HAP-1 (cell line): Measurements from ENCODE around the gene TARDBP.
"Not testable (repeated sequence)": the region's sequence is repeated elsewhere in the genome, so short reads cannot be mapped to it uniquely, and the experiment has no call there.

Source experiments
- DNase-seq, 2 experiments: peaks; one replicate each; pipeline ENCODE4 v3.0.0-alpha.2; 2016 to 2020; ENCODE audit warnings: low spot score in 2 of 2
- H3K27me3 ChIP-seq: fragments of 250-450 bp; sonication (Bioruptor Pico); 2 replicates; pipeline ENCODE4 v1.5.1; 2020; ENCODE audit warnings: low read depth, mild to moderate bottlenecking, moderate library complexity
- H3K36me3 ChIP-seq: fragments of 250-450 bp; sonication (Bioruptor Pico); replicated peaks from 2 replicates; pipeline ENCODE4 v1.5.1; 2020; ENCODE audit warnings: mild to moderate bottlenecking
- H3K4me1 ChIP-seq: fragments of 250-450 bp; sonication (Bioruptor Pico); 2 replicates; pipeline ENCODE4 v1.5.1; 2020; ENCODE audit warnings: mild to moderate bottlenecking
- H3K4me3 ChIP-seq: fragments of 250-450 bp; sonication (Bioruptor Pico); 2 replicates; pipeline ENCODE4 v1.5.1; 2020; ENCODE audit warnings: mild to moderate bottlenecking, moderate library complexity
- H3K9me3 ChIP-seq: fragments of 250-450 bp; sonication (Bioruptor Pico); 2 replicates; pipeline ENCODE4 v1.5.1; 2020; ENCODE audit warnings: mild to moderate bottlenecking, moderate library complexity
- in situ Hi-C: fragments of 300-500 bp; cut with MboI; formaldehyde crosslinking; loops from 3 replicates; pipeline ENCODE4 v1.14.3; 2020; ENCODE audit warnings: low sequenced_read_pairs, inconsistent platforms, mixed read lengths

TARDBP gene

GRCh38 chr1:11024154-11024873 lies 11.9 kb downstream of the TARDBP start:
- in situ Hi-C loops = no loop called here
- Histone ChIP-seq H3K4me3 (no peak overlapping the region), H3K4me1 (peaks cover 19% of the 10 kb centered on the region), H3K9me3 (no peaks in the 10 kb centered on the region), H3K27me3 (no peaks in the 10 kb centered on the region), H3K36me3 (peaks cover 77% of the 10 kb centered on the region)
- DNase-seq = peak in 1 of 2 experiments; percentile 34

- Histone ChIP-seq H3K4me1 (peaks cover 19% of the 10 kb centered on the region), H3K27me3 (no peaks in the 10 kb centered on the region), H3K4me3 (no peak overlapping the region), H3K36me3 (peaks cover 74% of the 10 kb centered on the region), H3K9me3 (no peaks in the 10 kb centered on the region)
- no peak for DNase-seq
- in situ Hi-C loops = no loop called here
These were observed 12.4 kb downstream of the TARDBP start for GRCh38 chr1:11024874-11025203.

- peaks cover 69% of the 10 kb centered on the region for H3K36me3 ChIP-seq
- H3K9me3 ChIP-seq = no peaks in the 10 kb centered on the region
- in situ Hi-C loops = no loop called here
- no peak for DNase-seq
- H3K27me3 ChIP-seq = no peaks in the 10 kb centered on the region
- H3K4me3 ChIP-seq = no peak overlapping the region
- H3K4me1 ChIP-seq = peaks cover 19% of the 10 kb centered on the region
These were observed 13.2 kb downstream of the TARDBP start for GRCh38 chr1:11025618-11026017.

- Histone ChIP-seq H3K9me3 (no peaks in the 10 kb centered on the region), H3K27me3 (no peaks in the 10 kb centered on the region), H3K36me3 (peaks cover 65% of the 10 kb centered on the region), H3K4me3 (no peak overlapping the region), H3K4me1 (peaks cover 19% of the 10 kb centered on the region)
- no peak for DNase-seq
- in situ Hi-C loops = no loop called here
These were observed 13.6 kb downstream of the TARDBP start for GRCh38 chr1:11026052-11026451.

GRCh38 chr1:11026903-11027302 lies 14.4 kb downstream of the TARDBP start:
- in situ Hi-C loops = no loop called here
- Histone ChIP-seq H3K4me3 (no peak overlapping the region), H3K9me3 (no peaks in the 10 kb centered on the region), H3K27me3 (no peaks in the 10 kb centered on the region), H3K36me3 (peaks cover 57% of the 10 kb centered on the region), H3K4me1 (peaks cover 19% of the 10 kb centered on the region)
- DNase-seq = no peak

GRCh38 chr1:11027316-11027715 lies 14.9 kb downstream of the TARDBP start:
- no peak overlapping the region for H3K4me3 ChIP-seq
- H3K4me1 ChIP-seq = peaks cover 19% of the 10 kb centered on the region
- no peaks in the 10 kb centered on the region for H3K27me3 ChIP-seq
- no peak for DNase-seq
- in situ Hi-C loops = no loop called here
- no peaks in the 10 kb centered on the region for H3K9me3 ChIP-seq
- H3K36me3 ChIP-seq = peaks cover 52% of the 10 kb centered on the region

GRCh38 chr1:11028018-11028417 lies 15.6 kb downstream of the TARDBP start:
- DNase-seq = no peak
- H3K9me3 ChIP-seq = no peaks in the 10 kb centered on the region
- H3K4me1 ChIP-seq = peaks cover 19% of the 10 kb centered on the region
- no peak overlapping the region for H3K4me3 ChIP-seq
- no peaks in the 10 kb centered on the region for H3K27me3 ChIP-seq
- H3K36me3 ChIP-seq = peaks cover 45% of the 10 kb centered on the region
- in situ Hi-C loops = no loop called here

- in situ Hi-C loops = loop anchor here (10.0 kb wide), 1 partner anchor 614 kb away; no protein-coding TSS in a partner anchor
These were observed 18.4 kb downstream of the TARDBP start for GRCh38 chr1:11030865-11031264.

GRCh38 chr1:11031624-11032262 lies 19.3 kb downstream of the TARDBP start:
- H3K36me3 ChIP-seq = peaks cover 10% of the 10 kb centered on the region
- H3K4me1 ChIP-seq = no peaks in the 10 kb centered on the region
- DNase-seq = no peak
- H3K4me3 ChIP-seq = no peak overlapping the region
- H3K9me3 ChIP-seq = no peaks in the 10 kb centered on the region
- no peaks in the 10 kb centered on the region for H3K27me3 ChIP-seq
- in situ Hi-C loops = loop anchor here (10.0 kb wide), 1 partner anchor 613 kb away; no protein-coding TSS in a partner anchor

More at GRCh38 chr1:11030865-11031264, 18.4 kb downstream of the TARDBP start:
- no peaks in the 10 kb centered on the region for H3K4me1 ChIP-seq
- peaks cover 19% of the 10 kb centered on the region for H3K36me3 ChIP-seq
- no peaks in the 10 kb centered on the region for H3K27me3 ChIP-seq
- no peak overlapping the region for H3K4me3 ChIP-seq
- no peak for DNase-seq
- no peaks in the 10 kb centered on the region for H3K9me3 ChIP-seq

GRCh38 chr1:11037019-11037739 lies 24.7 kb downstream of the TARDBP start:
- not testable (repeated sequence) for H3K9me3 ChIP-seq, H3K36me3 ChIP-seq, H3K4me1 ChIP-seq, H3K27me3 ChIP-seq, H3K4me3 ChIP-seq, DNase-seq
- in situ Hi-C loops = loop anchor here (10.0 kb wide), 1 partner anchor 608 kb away; no protein-coding TSS in a partner anchor

- Histone ChIP-seq H3K27me3 (no peaks in the 10 kb centered on the region), H3K9me3 (no peaks in the 10 kb centered on the region), H3K4me3 (no peak overlapping the region), H3K36me3 (no peaks in the 10 kb centered on the region), H3K4me1 (no peaks in the 10 kb centered on the region)
- DNase-seq = peak; percentile 84 to 91
- in situ Hi-C loops = loop anchor here (10.0 kb wide), 1 partner anchor 607 kb away; no protein-coding TSS in a partner anchor
These were observed 25.3 kb downstream of the TARDBP start for GRCh38 chr1:11037740-11038182.

GRCh38 chr1:11039351-11040104 lies 27.1 kb downstream of the TARDBP start:
- Histone ChIP-seq H3K36me3 (no peaks in the 10 kb centered on the region), H3K4me1 (no peaks in the 10 kb centered on the region), H3K9me3 (no peaks in the 10 kb centered on the region), H3K4me3 (no peak overlapping the region), H3K27me3 (no peaks in the 10 kb centered on the region)
- no peak for DNase-seq
- in situ Hi-C loops = loop anchor here (10.0 kb wide), 1 partner anchor 605 kb away; no protein-coding TSS in a partner anchor

GRCh38 chr1:11040105-11040429 lies 27.6 kb downstream of the TARDBP start:
- in situ Hi-C loops, H3K36me3 ChIP-seq, H3K9me3 ChIP-seq, H3K27me3 ChIP-seq, H3K4me3 ChIP-seq, DNase-seq, H3K4me1 ChIP-seq: not testable (repeated sequence)
